Activated naive CD4-positive, alpha-beta T cell treated with anti-CD3 and anti-CD28 coated beads, Interleukin-2, amount 50 U/mL, for 72 hours (primary cell): Measurements from ENCODE around the gene MAPK9. TPM values are rescaled to one million over a fixed set of nuclear protein-coding genes. Genes with fewer than 3 reads are reported as not detected.
"Not testable (repeated sequence)": the region's sequence is repeated elsewhere in the genome, so short reads cannot be mapped to it uniquely, and the experiment has no call there.

Experiments used
- ATAC-seq, 2 donors: fragments of 150-1000 bp; cut with Tn5 transposase; 2 replicates each; pipeline ENCODE4 v1.10.0; 2021; ENCODE audit warnings: mild to moderate bottlenecking in 2 of 2, moderate library complexity in 2 of 2
- DNase-seq, 2 donors: peaks; one replicate each; pipeline ENCODE4 v3.0.0; 2021 to 2022; ENCODE audit warnings: low spot score in 2 of 2
- H3K27ac Mint-ChIP-seq, 2 donors: one replicate each; pipeline ENCODE4 v1.8.0; 2022; ENCODE audit warnings: mild to moderate bottlenecking in 2 of 2, mixed read lengths in 2 of 2
- H3K36me3 Mint-ChIP-seq, 2 donors: one replicate each; pipeline ENCODE4 v1.8.0; 2022; ENCODE audit warnings: mixed read lengths in 2 of 2
- H3K9me3 Mint-ChIP-seq, 2 donors: one replicate each; pipeline ENCODE4 v1.8.0; 2022; ENCODE audit warnings: mixed read lengths in 2 of 2
- total RNA-seq, 2 donors: library from RNA; stranded (reverse); gene quantifications; one replicate each; pipeline ENCODE4 v1.2.3, GENCODE V29; 2022

The MAPK9 gene
- total RNA-seq, 2 donors from 2014 or later: 32.3 to 35.9 TPM

GRCh38 chr5:180304016-180304292 lies 12.1 kb upstream of the MAPK9 start:
- no peaks in the 10 kb centered on the region for H3K36me3 Mint-ChIP-seq
- no peaks in the 10 kb centered on the region for H3K9me3 Mint-ChIP-seq
- no peak for ATAC-seq
- no peak overlapping the region for H3K27ac Mint-ChIP-seq
- DNase-seq: no peak

DNA sequence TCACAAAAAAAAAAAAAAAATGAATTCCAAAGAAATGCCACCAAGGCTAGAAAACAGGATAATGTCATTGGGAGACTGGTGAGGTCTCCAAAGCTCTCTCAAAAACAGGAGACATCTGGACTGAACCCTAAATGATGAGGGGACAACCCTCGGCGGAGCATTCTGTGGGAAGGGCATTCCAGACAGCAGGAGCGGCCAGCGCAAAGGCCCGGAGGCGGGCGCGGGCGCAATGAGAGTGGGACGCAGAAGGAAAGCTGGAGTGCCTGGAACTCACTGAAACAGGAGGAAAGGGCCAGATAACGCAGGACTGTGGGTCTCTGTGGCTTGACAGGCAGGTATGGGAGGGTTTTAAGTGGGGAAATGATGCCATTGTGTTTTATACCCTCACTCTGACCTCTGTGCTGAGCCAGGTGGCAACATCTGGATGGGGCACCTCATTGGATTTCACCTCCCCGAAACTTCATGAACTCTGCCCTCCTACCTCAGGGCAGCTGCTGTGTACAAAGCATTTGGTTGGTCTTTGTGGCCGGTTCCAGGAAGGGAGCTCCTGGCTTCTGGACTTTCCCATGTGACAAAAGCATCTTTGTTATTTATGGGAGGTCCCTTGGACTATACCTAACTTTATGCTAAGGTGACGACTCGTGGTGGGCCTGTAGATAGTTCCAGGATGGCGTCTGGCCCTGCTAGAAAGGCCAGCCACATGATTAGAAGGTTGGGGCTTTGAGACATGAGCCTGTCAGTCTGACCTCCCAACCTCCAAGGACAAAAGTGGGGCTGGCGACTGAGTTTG lies 11.5 kb upstream of the MAPK9 start:
- no peak for DNase-seq
- Mint-ChIP-seq H3K9me3 (no peaks in the 10 kb centered on the region), H3K27ac (no peak overlapping the region), H3K36me3 (no peaks in the 10 kb centered on the region)
- ATAC-seq: no peak

- Mint-ChIP-seq H3K36me3 (no peaks in the 10 kb centered on the region), H3K27ac (no peak overlapping the region), H3K9me3 (no peaks in the 10 kb centered on the region)
- DNase-seq (no peak), ATAC-seq (no peak)
Observed at GRCh38 chr5:180302256-180302655, 10.4 kb upstream of the MAPK9 start.

GRCh38 chr5:180301253-180301652 lies 9.4 kb upstream of the MAPK9 start:
- Mint-ChIP-seq H3K9me3 (no peaks in the 10 kb centered on the region), H3K27ac (no peak overlapping the region), H3K36me3 (no peaks in the 10 kb centered on the region)
- no peak for DNase-seq
- ATAC-seq: no peak

DNA sequence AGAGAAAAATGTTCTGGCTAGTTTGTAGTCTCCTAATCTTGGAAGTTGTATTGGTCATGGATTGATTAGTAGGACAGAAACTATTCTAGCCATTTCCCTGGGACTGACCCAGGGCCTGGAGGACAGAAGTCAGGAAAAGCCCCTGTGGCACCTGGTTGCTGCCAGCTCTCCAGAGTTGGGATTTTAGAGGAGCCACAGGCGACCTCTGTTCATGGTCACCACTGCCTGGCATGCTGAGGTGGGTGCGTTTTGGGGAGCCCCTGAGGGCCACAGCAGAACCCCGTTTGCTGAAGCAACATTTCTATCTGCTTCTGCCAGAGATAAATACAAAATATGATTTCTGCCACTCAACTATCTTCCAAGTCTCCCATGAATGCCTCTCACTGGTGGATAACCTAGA lies 7.6 kb upstream of the MAPK9 start:
- ATAC-seq: no peak

DNA sequence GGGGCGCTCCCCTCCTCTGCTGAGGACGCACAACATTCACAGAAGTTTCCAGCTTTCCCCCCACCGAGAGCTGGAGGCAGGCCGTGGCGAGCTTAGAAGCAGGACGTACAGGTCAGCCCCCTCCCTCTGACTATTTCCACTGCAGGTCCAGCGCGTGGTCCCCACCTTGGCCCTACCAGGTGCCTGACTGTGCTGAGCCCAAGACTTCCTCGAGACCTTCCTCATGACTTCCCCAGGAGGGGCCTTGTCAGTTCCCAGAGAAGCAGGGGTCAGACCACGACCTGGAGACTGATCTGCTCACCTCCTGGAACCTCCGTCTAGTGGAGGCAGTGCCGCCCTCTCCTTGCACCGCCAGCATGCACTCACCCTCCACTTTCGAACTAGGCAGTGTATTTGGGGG lies 7.1 kb upstream of the MAPK9 start:
- not testable (repeated sequence) for H3K36me3 Mint-ChIP-seq, DNase-seq, ATAC-seq, H3K9me3 Mint-ChIP-seq, H3K27ac Mint-ChIP-seq

More for the DNA sequence above, 7.6 kb upstream of the MAPK9 start:
- no peak for DNase-seq
- Mint-ChIP-seq H3K27ac (no peak overlapping the region), H3K36me3 (no peaks in the 10 kb centered on the region), H3K9me3 (no peaks in the 10 kb centered on the region)

GRCh38 chr5:180297587-180298282 lies 5.9 kb upstream of the MAPK9 start:
- no peaks in the 10 kb centered on the region for H3K9me3 Mint-ChIP-seq
- no peak overlapping the region for H3K27ac Mint-ChIP-seq
- DNase-seq: no peak
- no peaks in the 10 kb centered on the region for H3K36me3 Mint-ChIP-seq
- no peak for ATAC-seq

DNA sequence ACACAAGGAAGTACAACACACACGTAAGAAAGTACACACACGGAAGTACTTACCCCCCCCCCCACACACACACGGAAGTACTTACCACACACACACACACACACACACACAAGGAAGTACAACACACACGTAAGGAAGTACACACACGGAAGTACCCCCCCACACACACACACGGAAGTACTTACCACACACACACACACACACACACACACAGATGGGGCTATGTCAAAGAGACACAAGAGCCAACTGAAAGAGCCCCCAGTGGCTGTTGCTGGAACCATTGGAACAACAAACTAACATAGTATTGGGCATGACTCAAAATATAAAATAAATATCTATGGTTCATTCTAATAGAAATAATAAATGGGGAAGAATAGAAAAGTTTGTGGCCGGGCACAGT lies 4.9 kb upstream of the MAPK9 start:
- Mint-ChIP-seq H3K27ac (no peak overlapping the region), H3K36me3 (no peaks in the 10 kb centered on the region), H3K9me3 (no peaks in the 10 kb centered on the region)
- ATAC-seq (no peak), DNase-seq (no peak)

- ATAC-seq (no peak), DNase-seq (no peak)
- H3K9me3 Mint-ChIP-seq: no peaks in the 10 kb centered on the region
- peak overlapping the region in 1 of 2 donors; percentile 55 for H3K27ac Mint-ChIP-seq
- peaks cover 6% of the 10 kb centered on the region in 2 donors for H3K36me3 Mint-ChIP-seq
Observed at GRCh38 chr5:180294913-180295555, 3.2 kb upstream of the MAPK9 start.

- Mint-ChIP-seq H3K27ac (peak overlapping the region in 1 of 2 donors; percentile 55), H3K9me3 (no peaks in the 10 kb centered on the region), H3K36me3 (peaks cover 6% of the 10 kb centered on the region in 2 donors)
- no peak for ATAC-seq
- no peak for DNase-seq
Observed at GRCh38 chr5:180294411-180294810, 2.5 kb upstream of the MAPK9 start.

GRCh38 chr5:180291234-180291940 lies 496 bp downstream of the MAPK9 start:
- Mint-ChIP-seq H3K27ac (peak overlapping the region; percentile 37 to 69), H3K9me3 (no peaks in the 10 kb centered on the region), H3K36me3 (peaks cover 11 to 14% of the 10 kb centered on the region in 2 donors)
- DNase-seq (peak; percentile 41 to 62), ATAC-seq (peak; percentile 9 to 17)

GRCh38 chr5:180290568-180291233 lies 1.2 kb downstream of the MAPK9 start:
- peak overlapping the region; percentile 37 to 69 for H3K27ac Mint-ChIP-seq
- DNase-seq (no peak), ATAC-seq (no peak)
- H3K9me3 Mint-ChIP-seq: no peaks in the 10 kb centered on the region
- peaks cover 11 to 16% of the 10 kb centered on the region in 2 donors for H3K36me3 Mint-ChIP-seq

GRCh38 chr5:180289966-180290365 lies 1.9 kb downstream of the MAPK9 start:
- Mint-ChIP-seq H3K36me3 (peaks cover 14 to 22% of the 10 kb centered on the region in 2 donors), H3K9me3 (no peaks in the 10 kb centered on the region), H3K27ac (no peak overlapping the region)
- no peak for DNase-seq
- ATAC-seq: no peak

DNA sequence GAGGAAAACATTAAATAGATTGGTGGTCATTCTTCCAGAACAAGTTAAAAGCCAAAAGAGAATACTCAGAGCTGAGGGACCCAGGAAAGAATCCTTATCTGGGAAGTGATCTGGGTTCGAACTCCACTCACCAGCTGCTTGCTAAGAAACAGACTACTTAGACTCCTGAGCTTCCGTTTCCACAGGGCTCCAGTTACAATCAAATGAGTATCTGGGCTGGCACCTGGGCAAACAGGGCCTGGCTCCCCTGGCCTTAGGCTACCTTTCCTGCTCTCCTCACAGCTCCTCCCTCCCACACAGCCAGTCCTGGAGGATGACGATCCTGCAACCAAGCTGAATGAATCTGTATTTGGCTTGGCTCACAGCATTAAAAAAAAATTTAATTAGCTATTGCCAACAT lies 2.5 kb downstream of the MAPK9 start:
- no peak for ATAC-seq
- DNase-seq: no peak
- peaks cover 20 to 27% of the 10 kb centered on the region in 2 donors for H3K36me3 Mint-ChIP-seq
- no peak overlapping the region for H3K27ac Mint-ChIP-seq
- H3K9me3 Mint-ChIP-seq: no peaks in the 10 kb centered on the region

GRCh38 chr5:180287868-180288267 lies 4.0 kb downstream of the MAPK9 start:
- ATAC-seq (no peak), DNase-seq (no peak)
- Mint-ChIP-seq H3K36me3 (peaks cover 29 to 35% of the 10 kb centered on the region in 2 donors), H3K9me3 (no peaks in the 10 kb centered on the region), H3K27ac (no peak overlapping the region)

DNA sequence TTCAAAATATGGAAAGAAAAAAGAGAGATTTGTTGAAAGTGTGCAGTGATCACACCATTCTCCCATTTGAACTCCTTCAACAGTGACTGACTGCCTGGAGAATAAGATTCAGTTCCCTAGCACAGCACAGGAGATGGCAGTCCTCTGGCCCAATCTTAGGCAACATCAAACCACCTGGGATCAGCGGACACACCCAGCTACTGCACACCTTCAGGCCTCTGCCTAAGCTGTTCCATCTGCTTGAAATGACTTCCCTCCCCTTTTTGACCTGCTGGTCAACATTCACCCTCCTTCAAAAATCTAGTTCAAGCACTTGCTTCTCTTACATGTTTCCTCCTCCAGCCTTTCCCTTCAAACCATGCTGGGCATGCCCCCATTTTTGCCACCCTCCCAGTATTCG lies 4.5 kb downstream of the MAPK9 start:
- peaks cover 33 to 40% of the 10 kb centered on the region in 2 donors for H3K36me3 Mint-ChIP-seq
- no peak for ATAC-seq
- no peak overlapping the region for H3K27ac Mint-ChIP-seq
- no peaks in the 10 kb centered on the region for H3K9me3 Mint-ChIP-seq
- no peak for DNase-seq
